PFSK-1 (cell line): ENCODE data around the gene GP1BB.

Experiments used
- TAF1 ChIP-seq: IDR thresholded peaks from 2 replicates; pipeline ENCODE4 v1.6.1; 2012; ENCODE audit warnings: low read length, control low read depth, borderline replicate concordance; ENCODE audit not compliant: insufficient read depth
- TF ChIP-seq, protein P1 (sequence below), 2 experiments: IDR thresholded peaks; 2 replicates each; pipeline versions ENCODE4 v1.6.1 to v1.8.0; 2011 to 2012; ENCODE audit warnings: low read depth in 2 of 2, low read length in 2 of 2, control low read depth in 1 of 2, inconsistent platforms in 1 of 2, mild to moderate bottlenecking in 1 of 2, moderate library complexity in 1 of 2; ENCODE audit not compliant: insufficient read depth in 1 of 2

DNA sequence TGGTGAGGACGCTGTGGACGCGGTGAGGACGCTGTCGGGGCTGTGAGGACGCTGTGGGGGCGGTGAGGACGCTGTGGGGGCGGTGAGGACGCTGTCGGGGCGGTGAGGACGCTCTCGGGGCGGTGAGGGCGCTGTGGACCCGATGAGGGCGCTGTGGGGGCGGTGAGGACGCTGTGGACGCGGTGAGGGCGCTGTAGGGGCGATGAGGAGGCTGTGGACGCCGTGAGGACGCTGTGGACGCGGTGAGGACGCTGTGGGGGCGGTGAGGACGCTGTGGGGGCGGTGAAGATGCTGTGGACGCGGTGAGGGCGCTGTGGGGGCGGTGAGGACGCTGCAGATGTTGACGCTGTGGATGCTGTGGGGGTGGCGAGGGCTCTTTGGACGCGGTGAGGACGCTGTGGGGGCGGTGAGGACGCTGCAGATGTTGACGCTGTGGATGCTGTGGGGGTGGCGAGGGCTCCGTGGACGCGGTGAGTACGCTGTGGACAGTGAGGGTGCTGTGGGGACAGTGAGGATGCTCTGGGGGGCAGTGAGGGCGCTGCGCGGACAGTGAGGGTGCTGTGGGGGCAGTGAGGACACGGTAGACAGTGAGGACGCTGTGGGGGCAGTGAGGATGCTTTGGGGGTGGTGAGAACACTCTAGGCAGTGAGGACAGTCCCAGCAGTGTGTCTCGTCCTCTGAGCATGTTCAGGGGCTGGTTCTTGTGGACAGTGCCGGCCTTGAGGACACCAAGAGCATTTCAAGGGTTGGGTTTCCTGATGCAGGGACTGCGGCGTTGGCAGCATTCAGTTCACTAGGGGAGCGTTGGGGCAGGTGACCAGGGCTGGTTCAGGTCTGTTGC is 4.2 kb downstream of the GP1BB start:
- TF ChIP-seq, protein P1, sequence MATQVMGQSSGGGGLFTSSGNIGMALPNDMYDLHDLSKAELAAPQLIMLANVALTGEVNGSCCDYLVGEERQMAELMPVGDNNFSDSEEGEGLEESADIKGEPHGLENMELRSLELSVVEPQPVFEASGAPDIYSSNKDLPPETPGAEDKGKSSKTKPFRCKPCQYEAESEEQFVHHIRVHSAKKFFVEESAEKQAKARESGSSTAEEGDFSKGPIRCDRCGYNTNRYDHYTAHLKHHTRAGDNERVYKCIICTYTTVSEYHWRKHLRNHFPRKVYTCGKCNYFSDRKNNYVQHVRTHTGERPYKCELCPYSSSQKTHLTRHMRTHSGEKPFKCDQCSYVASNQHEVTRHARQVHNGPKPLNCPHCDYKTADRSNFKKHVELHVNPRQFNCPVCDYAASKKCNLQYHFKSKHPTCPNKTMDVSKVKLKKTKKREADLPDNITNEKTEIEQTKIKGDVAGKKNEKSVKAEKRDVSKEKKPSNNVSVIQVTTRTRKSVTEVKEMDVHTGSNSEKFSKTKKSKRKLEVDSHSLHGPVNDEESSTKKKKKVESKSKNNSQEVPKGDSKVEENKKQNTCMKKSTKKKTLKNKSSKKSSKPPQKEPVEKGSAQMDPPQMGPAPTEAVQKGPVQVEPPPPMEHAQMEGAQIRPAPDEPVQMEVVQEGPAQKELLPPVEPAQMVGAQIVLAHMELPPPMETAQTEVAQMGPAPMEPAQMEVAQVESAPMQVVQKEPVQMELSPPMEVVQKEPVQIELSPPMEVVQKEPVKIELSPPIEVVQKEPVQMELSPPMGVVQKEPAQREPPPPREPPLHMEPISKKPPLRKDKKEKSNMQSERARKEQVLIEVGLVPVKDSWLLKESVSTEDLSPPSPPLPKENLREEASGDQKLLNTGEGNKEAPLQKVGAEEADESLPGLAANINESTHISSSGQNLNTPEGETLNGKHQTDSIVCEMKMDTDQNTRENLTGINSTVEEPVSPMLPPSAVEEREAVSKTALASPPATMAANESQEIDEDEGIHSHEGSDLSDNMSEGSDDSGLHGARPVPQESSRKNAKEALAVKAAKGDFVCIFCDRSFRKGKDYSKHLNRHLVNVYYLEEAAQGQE (IDR thresholded peaks at IDR 0.05; ENCODE audit: insufficient read depth in 1 of 2, low read depth in 2 of 2, low read length in 2 of 2): no peak
- no peak for TF ChIP-seq TAF1
